ENCODE data around the gene LGALS7.

- TF ChIP-seq CTCF (conservative IDR thresholded peaks at IDR 0.05; ENCODE audit: low read length) (no peak), EZH2phosphoT487 (IDR thresholded peaks at IDR 0.05; ENCODE audit: borderline replicate concordance) (no peak)
These were observed 44.4 kb downstream of the LGALS7 start for GRCh38 chr19:38728752-38729541.

Measured in Loucy (cell line).